HG03520 (cell line): Measurements from ENCODE around the gene ST8SIA4.

Source experiments
- ATAC-seq: cut with Tn5 transposase; IDR thresholded peaks from one replicate; pipeline ENCODE4 v1.9.1; 2021; ENCODE audit warnings: mild to moderate bottlenecking, moderate library complexity; ENCODE audit not compliant: unreplicated experiment

Gene ST8SIA4

GRCh38 chr5:100872408-100873190 lies 30.5 kb downstream of the ST8SIA4 start:
- peak; percentile 57 for ATAC-seq

- ATAC-seq = no peak
Measured at GRCh38 chr5:100867039-100867562, 36.0 kb downstream of the ST8SIA4 start.

GRCh38 chr5:100864931-100865330 lies 38.2 kb downstream of the ST8SIA4 start:
- ATAC-seq = no peak

GRCh38 chr5:100863739-100864138 lies 39.3 kb downstream of the ST8SIA4 start:
- no peak for ATAC-seq

- ATAC-seq = no peak
Measured at GRCh38 chr5:100861148-100861547, 41.9 kb downstream of the ST8SIA4 start.

GRCh38 chr5:100860407-100860806 lies 42.7 kb downstream of the ST8SIA4 start:
- no peak for ATAC-seq

GRCh38 chr5:100858987-100859545 lies 44.0 kb downstream of the ST8SIA4 start:
- ATAC-seq = no peak

GRCh38 chr5:100856462-100856861 lies 46.6 kb downstream of the ST8SIA4 start:
- no peak for ATAC-seq

GRCh38 chr5:100855937-100856430 lies 47.1 kb downstream of the ST8SIA4 start:
- no peak for ATAC-seq

GRCh38 chr5:100855295-100855694 lies 47.8 kb downstream of the ST8SIA4 start:
- ATAC-seq = no peak

- ATAC-seq = no peak
Measured at GRCh38 chr5:100854591-100854990, 48.5 kb downstream of the ST8SIA4 start.

GRCh38 chr5:100853582-100853981 lies 49.5 kb downstream of the ST8SIA4 start:
- no peak for ATAC-seq

GRCh38 chr5:100852988-100853449 lies 50.1 kb downstream of the ST8SIA4 start:
- peak; percentile 98 for ATAC-seq

- no peak for ATAC-seq
Measured at GRCh38 chr5:100852051-100852450, 51.0 kb downstream of the ST8SIA4 start.

- no peak for ATAC-seq
Measured at GRCh38 chr5:100846772-100847171, 56.3 kb downstream of the ST8SIA4 start.

- ATAC-seq = no peak
Measured at GRCh38 chr5:100842080-100842479, 61.0 kb downstream of the ST8SIA4 start.

- peak; percentile 33 for ATAC-seq
Measured at GRCh38 chr5:100841358-100842076, 61.6 kb downstream of the ST8SIA4 start.

- ATAC-seq = no peak
Measured at GRCh38 chr5:100840789-100841188, 62.3 kb downstream of the ST8SIA4 start.

GRCh38 chr5:100840370-100840769 lies 62.7 kb downstream of the ST8SIA4 start:
- ATAC-seq = peak; percentile 73

GRCh38 chr5:100838048-100838473 lies 65.0 kb downstream of the ST8SIA4 start:
- ATAC-seq = no peak

GRCh38 chr5:100834519-100834918 lies 68.6 kb downstream of the ST8SIA4 start:
- ATAC-seq = no peak
